ENCODE results near the gene EGF. TPM values are rescaled to one million over a fixed set of nuclear protein-coding genes. Genes with fewer than 3 reads are reported as not detected.

EGF gene
- total RNA-seq, 3 donors from 2014 or later = 12.5 to 15.5 TPM; not detected in 1

- no peak for DNase-seq (ENCODE audit: low spot score in 2 of 2)
- Histone ChIP-seq H3K27me3 (no peaks in the 10 kb centered on the region), H3K9me3 (peaks cover 0 to 5% of the 10 kb centered on the region in 2 donors), H3K4me1 (no peaks in the 10 kb centered on the region), H3K4me3 (no peak overlapping the region), H3K27ac (no peak overlapping the region), H3K36me3 (no peaks in the 10 kb centered on the region)
- intact Hi-C loops (cut with DNase I; ENCODE audit: low total_unique reads) = loop anchor here (5.0 kb wide), 1 partner anchor 1402 kb away; no protein-coding TSS in a partner anchor
- TF ChIP-seq POLR2AphosphoS5 (IDR thresholded peaks at IDR 0.05) (no peak), CTCF (IDR thresholded peaks at IDR 0.05) (no peak), POLR2A (IDR thresholded peaks at IDR 0.05) (no peak)
Observed at GRCh38 chr4:110014233-110014632, 101.5 kb downstream of the EGF start.

- DNase-seq (ENCODE audit: low spot score in 2 of 2) = no peak
- H3K9me3 ChIP-seq = peaks cover 0 to 5% of the 10 kb centered on the region in 2 donors
- H3K4me3 ChIP-seq = no peak overlapping the region
- no peaks in the 10 kb centered on the region for H3K27me3 ChIP-seq
- H3K36me3 ChIP-seq = no peaks in the 10 kb centered on the region
- TF ChIP-seq POLR2A (IDR thresholded peaks at IDR 0.05) (no peak), POLR2AphosphoS5 (IDR thresholded peaks at IDR 0.05) (no peak), CTCF (IDR thresholded peaks at IDR 0.05) (no peak)
- intact Hi-C loops (cut with DNase I; ENCODE audit: low total_unique reads) = no loop called here
- H3K27ac ChIP-seq = no peak overlapping the region
- H3K4me1 ChIP-seq = no peaks in the 10 kb centered on the region
Observed at GRCh38 chr4:110019153-110019552, 106.5 kb downstream of the EGF start.

- no peaks in the 10 kb centered on the region for H3K36me3 ChIP-seq
- no peaks in the 10 kb centered on the region for H3K27me3 ChIP-seq
- peaks cover 0 to 5% of the 10 kb centered on the region in 2 donors for H3K9me3 ChIP-seq
- no peak for DNase-seq (ENCODE audit: low spot score in 2 of 2)
- no peak overlapping the region for H3K4me3 ChIP-seq
- no peaks in the 10 kb centered on the region for H3K4me1 ChIP-seq
- intact Hi-C loops (cut with DNase I; ENCODE audit: low total_unique reads) = no loop called here
- TF ChIP-seq CTCF (IDR thresholded peaks at IDR 0.05) (no peak), POLR2AphosphoS5 (IDR thresholded peaks at IDR 0.05) (no peak), POLR2A (IDR thresholded peaks at IDR 0.05) (no peak)
- no peak overlapping the region for H3K27ac ChIP-seq
Observed at GRCh38 chr4:110020139-110020538, 107.5 kb downstream of the EGF start.

- H3K27ac ChIP-seq = no peak overlapping the region
- no peak for TF ChIP-seq POLR2AphosphoS5 (IDR thresholded peaks at IDR 0.05)
- no peak for TF ChIP-seq POLR2A (IDR thresholded peaks at IDR 0.05)
- no peak for TF ChIP-seq CTCF (IDR thresholded peaks at IDR 0.05)
Observed at GRCh38 chr4:110020646-110021443, 108.2 kb downstream of the EGF start.

GRCh38 chr4:110022457-110022856, 109.8 kb downstream of the EGF start:
- no peak overlapping the region for H3K4me3 ChIP-seq
- DNase-seq (ENCODE audit: low spot score in 2 of 2) = no peak
- H3K27ac ChIP-seq = no peak overlapping the region
- no peak for TF ChIP-seq POLR2AphosphoS5 (IDR thresholded peaks at IDR 0.05)
- TF ChIP-seq POLR2A (IDR thresholded peaks at IDR 0.05) = no peak
- no peak for TF ChIP-seq CTCF (IDR thresholded peaks at IDR 0.05)
- H3K9me3 ChIP-seq = no peaks in the 10 kb centered on the region
- no peaks in the 10 kb centered on the region for H3K27me3 ChIP-seq
- intact Hi-C loops (cut with DNase I; ENCODE audit: low total_unique reads) = no loop called here
- no peaks in the 10 kb centered on the region for H3K4me1 ChIP-seq
- H3K36me3 ChIP-seq = no peaks in the 10 kb centered on the region

More at GRCh38 chr4:110020646-110021443, 108.2 kb downstream of the EGF start:
- intact Hi-C loops (cut with DNase I; ENCODE audit: low total_unique reads) = no loop called here
- no peak for DNase-seq (ENCODE audit: low spot score in 2 of 2)
- H3K9me3 ChIP-seq = peaks cover 0 to 5% of the 10 kb centered on the region in 2 donors
- H3K4me1 ChIP-seq = no peaks in the 10 kb centered on the region
- H3K4me3 ChIP-seq = no peak overlapping the region
- no peaks in the 10 kb centered on the region for H3K27me3 ChIP-seq
- no peaks in the 10 kb centered on the region for H3K36me3 ChIP-seq
